Stimulated activated naive B cell treated with anti-CD40 and anti-IgM and Interleukin-4, amounts not matched to agents 10 μg/mL and 1 μg/mL and 100 μg/mL, for 72 hours (primary cell): Measurements from ENCODE around the gene PAK6.

ENCODE experiments used
- ATAC-seq, 2 donors: fragments of 150-1000 bp; cut with Tn5 transposase; replicated peaks; 2 replicates each; pipeline ENCODE4 v1.10.0; 2021; ENCODE audit warnings: moderate library complexity in 1 of 2
- DNase-seq: peaks from one replicate; pipeline ENCODE4 v3.0.0; 2021
- H3K27ac Mint-ChIP-seq: one replicate; pipeline ENCODE4 v1.8.0; 2022; ENCODE audit warnings: mild to moderate bottlenecking, mixed read lengths
- H3K27me3 Mint-ChIP-seq, 2 donors: one replicate each; pipeline ENCODE4 v1.8.0; 2022; ENCODE audit warnings: mixed read lengths in 2 of 2
- H3K36me3 Mint-ChIP-seq, 2 donors: one replicate each; pipeline ENCODE4 v1.8.0; 2022; ENCODE audit warnings: mixed read lengths in 2 of 2, mild to moderate bottlenecking in 1 of 2
- H3K4me1 Mint-ChIP-seq, 2 donors: one replicate each; pipeline ENCODE4 v1.8.0; 2022; ENCODE audit warnings: mixed read lengths in 2 of 2, mild to moderate bottlenecking in 1 of 2
- H3K4me3 Mint-ChIP-seq, 2 donors: one replicate each; pipeline ENCODE4 v1.8.0; 2022; ENCODE audit warnings: mild to moderate bottlenecking in 2 of 2, mixed read lengths in 2 of 2, moderate library complexity in 1 of 2
- H3K9me3 Mint-ChIP-seq, 2 donors: one replicate each; pipeline ENCODE4 v1.8.0; 2022; ENCODE audit warnings: mixed read lengths in 2 of 2, mild to moderate bottlenecking in 1 of 2

PAK6 gene

GRCh38 chr15:40293006-40293405 lies 54.1 kb downstream of the PAK6 start:
- ATAC-seq (no peak), DNase-seq (no peak)
- H3K36me3 Mint-ChIP-seq: peaks cover 21 to 56% of the 10 kb centered on the region in 2 donors
- H3K4me1 Mint-ChIP-seq: peaks cover 0 to 4% of the 10 kb centered on the region in 2 donors
- no peak overlapping the region for H3K4me3 Mint-ChIP-seq
- no peaks in the 10 kb centered on the region for H3K9me3 Mint-ChIP-seq
- no peaks in the 10 kb centered on the region for H3K27me3 Mint-ChIP-seq
- H3K27ac Mint-ChIP-seq: no peak overlapping the region

- no peaks in the 10 kb centered on the region for H3K27me3 Mint-ChIP-seq
- no peak overlapping the region for H3K4me3 Mint-ChIP-seq
- H3K4me1 Mint-ChIP-seq: peaks cover 0 to 4% of the 10 kb centered on the region in 2 donors
- no peak for ATAC-seq
- no peak for DNase-seq
- no peak overlapping the region for H3K27ac Mint-ChIP-seq
- H3K9me3 Mint-ChIP-seq: no peaks in the 10 kb centered on the region
- H3K36me3 Mint-ChIP-seq: peaks cover 29 to 58% of the 10 kb centered on the region in 2 donors
Observed at GRCh38 chr15:40293905-40294895, 55.3 kb downstream of the PAK6 start.

- H3K36me3 Mint-ChIP-seq: peaks cover 34 to 61% of the 10 kb centered on the region in 2 donors
- no peak overlapping the region for H3K27ac Mint-ChIP-seq
- no peaks in the 10 kb centered on the region for H3K27me3 Mint-ChIP-seq
- ATAC-seq: no peak
- peaks cover 0 to 4% of the 10 kb centered on the region in 2 donors for H3K4me1 Mint-ChIP-seq
- peaks cover 0 to 2% of the 10 kb centered on the region in 2 donors for H3K9me3 Mint-ChIP-seq
- DNase-seq: no peak
- no peak overlapping the region for H3K4me3 Mint-ChIP-seq
Observed at GRCh38 chr15:40295297-40295696, 56.4 kb downstream of the PAK6 start.

- DNase-seq (no peak), ATAC-seq (no peak)
- H3K36me3 Mint-ChIP-seq: peaks cover 38 to 65% of the 10 kb centered on the region in 2 donors
- H3K9me3 Mint-ChIP-seq: peaks cover 0 to 4% of the 10 kb centered on the region in 2 donors
- H3K4me3 Mint-ChIP-seq: no peak overlapping the region
- peak overlapping the region; percentile 68 for H3K27ac Mint-ChIP-seq
- H3K4me1 Mint-ChIP-seq: peaks cover 0 to 4% of the 10 kb centered on the region in 2 donors
- H3K27me3 Mint-ChIP-seq: no peaks in the 10 kb centered on the region
Observed at GRCh38 chr15:40295877-40296560, 57.2 kb downstream of the PAK6 start.

GRCh38 chr15:40296561-40297230 lies 57.8 kb downstream of the PAK6 start:
- Mint-ChIP-seq H3K36me3 (peaks cover 42 to 71% of the 10 kb centered on the region in 2 donors), H3K9me3 (peaks cover 0 to 4% of the 10 kb centered on the region in 2 donors), H3K27me3 (no peaks in the 10 kb centered on the region), H3K4me3 (no peak overlapping the region), H3K4me1 (peaks cover 3 to 7% of the 10 kb centered on the region in 2 donors), H3K27ac (peak overlapping the region; percentile 68)
- DNase-seq (no peak), ATAC-seq (no peak)

- Mint-ChIP-seq H3K27ac (no peak overlapping the region), H3K4me1 (peaks cover 7% of the 10 kb centered on the region in 2 donors), H3K4me3 (no peak overlapping the region), H3K36me3 (peaks cover 47 to 76% of the 10 kb centered on the region in 2 donors), H3K9me3 (peaks cover 0 to 4% of the 10 kb centered on the region in 2 donors), H3K27me3 (no peaks in the 10 kb centered on the region)
- no peak for DNase-seq
- no peak for ATAC-seq
Observed at GRCh38 chr15:40297356-40297755, 58.5 kb downstream of the PAK6 start.

- ATAC-seq (no peak), DNase-seq (no peak)
- Mint-ChIP-seq H3K36me3 (peaks cover 53 to 78% of the 10 kb centered on the region in 2 donors), H3K27me3 (no peaks in the 10 kb centered on the region), H3K4me3 (no peak overlapping the region), H3K4me1 (peaks cover 7% of the 10 kb centered on the region in 2 donors), H3K27ac (no peak overlapping the region), H3K9me3 (peaks cover 0 to 4% of the 10 kb centered on the region in 2 donors)
Observed at GRCh38 chr15:40298216-40298935, 59.5 kb downstream of the PAK6 start.

GRCh38 chr15:40300367-40300766 lies 61.5 kb downstream of the PAK6 start:
- no peaks in the 10 kb centered on the region for H3K27me3 Mint-ChIP-seq

GRCh38 chr15:40300771-40301170 lies 61.9 kb downstream of the PAK6 start:
- Mint-ChIP-seq H3K4me3 (no peak overlapping the region), H3K4me1 (peaks cover 5 to 7% of the 10 kb centered on the region in 2 donors), H3K27me3 (no peaks in the 10 kb centered on the region), H3K36me3 (peaks cover 56 to 77% of the 10 kb centered on the region in 2 donors), H3K27ac (no peak overlapping the region), H3K9me3 (peaks cover 0 to 4% of the 10 kb centered on the region in 2 donors)
- no peak for DNase-seq
- ATAC-seq: no peak

More at GRCh38 chr15:40300367-40300766, 61.5 kb downstream of the PAK6 start:
- peaks cover 7 to 8% of the 10 kb centered on the region in 2 donors for H3K4me1 Mint-ChIP-seq
- no peak for DNase-seq
- H3K36me3 Mint-ChIP-seq: peaks cover 56 to 80% of the 10 kb centered on the region in 2 donors
- peaks cover 0 to 4% of the 10 kb centered on the region in 2 donors for H3K9me3 Mint-ChIP-seq
- H3K4me3 Mint-ChIP-seq: no peak overlapping the region
- no peak overlapping the region for H3K27ac Mint-ChIP-seq
- no peak for ATAC-seq

GRCh38 chr15:40301467-40302179 lies 62.8 kb downstream of the PAK6 start:
- no peak for ATAC-seq
- H3K27ac Mint-ChIP-seq: no peak overlapping the region
- peaks cover 11 to 15% of the 10 kb centered on the region in 2 donors for H3K4me1 Mint-ChIP-seq
- no peak overlapping the region for H3K4me3 Mint-ChIP-seq
- no peaks in the 10 kb centered on the region for H3K27me3 Mint-ChIP-seq
- no peak for DNase-seq
- H3K36me3 Mint-ChIP-seq: peaks cover 53 to 73% of the 10 kb centered on the region in 2 donors
- H3K9me3 Mint-ChIP-seq: peaks cover 0 to 4% of the 10 kb centered on the region in 2 donors

- Mint-ChIP-seq H3K4me1 (peaks cover 13 to 23% of the 10 kb centered on the region in 2 donors), H3K36me3 (peaks cover 51 to 67% of the 10 kb centered on the region in 2 donors)
Observed at GRCh38 chr15:40302288-40302886, 63.5 kb downstream of the PAK6 start.

GRCh38 chr15:40302981-40303380 lies 64.1 kb downstream of the PAK6 start:
- no peak overlapping the region for H3K27ac Mint-ChIP-seq
- peaks cover 15 to 26% of the 10 kb centered on the region in 2 donors for H3K4me1 Mint-ChIP-seq
- peaks cover 50 to 61% of the 10 kb centered on the region in 2 donors for H3K36me3 Mint-ChIP-seq
- DNase-seq (no peak), ATAC-seq (no peak)
- no peaks in the 10 kb centered on the region for H3K27me3 Mint-ChIP-seq
- H3K9me3 Mint-ChIP-seq: peaks cover 0 to 4% of the 10 kb centered on the region in 2 donors
- H3K4me3 Mint-ChIP-seq: no peak overlapping the region

More at GRCh38 chr15:40302288-40302886, 63.5 kb downstream of the PAK6 start:
- Mint-ChIP-seq H3K27ac (no peak overlapping the region), H3K4me3 (no peak overlapping the region), H3K9me3 (peaks cover 0 to 4% of the 10 kb centered on the region in 2 donors), H3K27me3 (no peaks in the 10 kb centered on the region)
- DNase-seq (no peak), ATAC-seq (no peak)
